HG03097 (cell line): ENCODE data around the gene HDAC9.
A peak's percentile ranks its signal among the peaks of the same experiment; 100 is the strongest.

Experiments
- ATAC-seq: cut with Tn5 transposase; IDR thresholded peaks from one replicate; pipeline ENCODE4 v1.9.1; 2021; ENCODE audit not compliant: unreplicated experiment, low FRiP score

HDAC9 gene

DNA sequence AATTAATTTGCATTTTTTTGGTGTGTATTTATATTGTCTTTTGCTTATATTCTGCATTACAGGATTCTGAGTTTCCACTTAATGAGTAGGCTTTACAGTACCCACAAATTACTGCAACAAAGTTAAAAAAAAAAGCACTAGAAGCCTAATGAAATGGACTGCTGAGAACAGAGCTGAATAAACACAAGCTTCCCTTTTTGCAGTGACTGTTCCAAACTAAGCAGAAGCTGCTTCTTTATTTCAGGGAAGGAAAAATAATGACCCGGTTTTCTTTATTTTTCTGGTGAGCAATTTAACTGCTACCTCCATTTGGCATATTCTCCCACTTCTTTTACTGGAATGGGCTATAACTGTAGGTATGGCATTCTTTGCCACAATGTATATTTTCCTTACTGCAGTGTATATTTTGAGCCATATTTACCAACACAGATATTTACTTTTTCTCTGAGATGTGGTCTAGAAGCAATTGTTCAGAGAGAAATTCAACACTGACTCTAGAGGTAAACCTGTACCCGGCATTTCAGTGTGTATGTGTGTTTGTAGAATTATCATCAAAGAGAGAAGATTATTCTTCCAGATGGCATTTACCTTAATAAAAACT, 56.9 kb downstream of the HDAC9 start:
- no peak for ATAC-seq

DNA sequence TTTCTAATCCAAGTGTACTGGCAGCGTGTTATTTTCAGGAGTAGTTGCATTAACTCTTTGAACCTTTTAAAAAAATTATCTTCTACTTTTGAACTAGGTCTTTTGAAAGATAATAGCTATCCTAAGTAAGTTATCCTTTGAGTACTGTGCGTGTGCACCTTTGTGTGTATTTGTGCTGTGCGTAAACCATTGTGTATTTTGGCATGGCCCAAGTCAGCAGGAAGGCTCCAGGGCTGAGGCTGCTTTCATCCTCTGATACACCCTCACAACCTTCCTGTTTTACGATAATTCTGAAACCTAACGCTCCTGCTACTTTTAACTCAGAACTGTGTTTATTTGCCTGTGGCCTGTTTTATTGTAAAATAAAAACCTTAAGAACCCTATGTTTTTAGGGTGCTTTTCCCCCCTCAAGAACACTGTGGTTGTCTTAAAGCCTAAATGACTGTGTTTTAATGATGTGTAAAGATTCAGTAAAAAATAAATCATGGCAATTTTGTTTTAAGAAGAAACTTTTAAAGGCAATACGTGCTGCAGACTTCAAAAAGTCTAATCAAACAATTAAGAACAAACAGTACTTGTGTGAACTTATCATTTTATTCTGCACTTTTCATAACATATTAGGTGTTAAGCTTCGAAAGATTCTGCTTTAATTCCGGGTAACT, 57.5 kb downstream of the HDAC9 start:
- ATAC-seq: no peak

DNA sequence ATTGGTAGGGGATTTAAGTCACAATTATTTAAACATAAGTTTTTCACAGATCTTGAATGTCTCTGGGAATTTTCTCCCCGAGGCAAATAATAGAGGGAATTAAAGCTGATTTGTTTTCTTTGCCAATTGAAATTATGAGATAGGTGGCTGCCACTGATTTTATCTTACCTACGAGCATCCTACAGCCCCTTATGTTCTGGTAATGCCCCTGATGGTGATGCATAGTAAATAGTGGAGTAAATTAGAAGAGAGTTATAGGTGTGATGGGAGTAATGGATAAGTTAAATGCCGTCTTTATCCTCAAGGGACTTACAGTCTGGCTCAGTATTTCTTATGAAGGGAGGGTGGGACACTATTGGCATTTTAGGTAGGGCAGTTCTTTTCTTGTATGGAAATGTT, 58.1 kb downstream of the HDAC9 start:
- ATAC-seq: no peak

DNA sequence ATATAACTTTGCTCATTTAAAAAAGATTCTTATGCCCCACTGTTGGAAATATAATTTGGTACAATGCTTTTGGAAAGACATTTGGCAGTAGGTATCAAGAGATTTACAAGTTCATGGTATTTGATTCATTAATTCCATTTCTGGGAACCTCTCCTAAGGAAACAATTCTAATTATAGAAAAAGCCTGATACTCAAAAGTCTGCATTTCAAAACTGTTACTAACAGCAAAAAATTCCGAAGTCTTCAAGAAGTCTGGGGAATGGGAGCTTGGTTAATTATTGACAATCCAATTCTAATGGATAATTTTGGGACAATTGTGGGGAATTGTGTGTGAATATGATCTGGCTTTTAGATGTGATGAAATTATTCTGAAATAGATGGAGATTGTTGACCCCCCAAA, 59.6 kb downstream of the HDAC9 start:
- ATAC-seq: no peak

DNA sequence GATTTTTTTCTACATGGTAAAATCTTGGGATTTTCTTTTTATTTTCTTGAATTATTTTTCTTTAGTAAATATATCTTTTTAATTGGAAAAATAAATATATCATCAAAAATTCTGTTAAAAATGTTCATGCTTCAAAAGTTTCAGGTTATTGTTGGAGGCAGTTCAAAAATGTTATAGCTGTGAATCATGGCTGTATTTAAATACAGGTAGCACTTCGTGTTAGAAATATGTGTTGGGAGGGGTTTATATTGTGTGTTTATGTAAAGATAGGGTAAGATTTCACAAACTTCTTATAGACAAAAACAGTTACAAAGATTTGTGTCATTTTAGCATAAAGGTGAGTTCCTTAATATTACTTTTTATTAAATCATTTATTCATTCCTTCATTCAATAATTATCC, 60.4 kb downstream of the HDAC9 start:
- ATAC-seq: no peak

DNA sequence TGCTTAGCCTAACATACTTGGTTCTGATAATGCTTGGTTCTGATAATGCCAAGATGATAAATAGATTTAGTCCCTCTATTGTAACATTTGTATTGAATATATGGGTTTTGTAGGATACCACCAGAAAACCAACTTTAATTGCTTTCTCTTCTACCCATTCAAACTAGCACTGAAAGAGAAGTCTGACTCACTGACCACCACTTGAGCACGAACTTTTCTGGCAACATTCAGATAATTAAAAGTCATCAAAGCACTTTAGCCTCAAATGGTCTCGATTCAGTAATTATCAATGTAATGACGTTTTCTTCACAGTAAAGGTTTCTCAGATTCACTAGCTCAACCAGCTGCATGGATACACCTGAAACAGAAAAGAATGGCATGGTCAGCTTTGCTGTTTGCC, 63.0 kb downstream of the HDAC9 start:
- ATAC-seq: no peak

DNA sequence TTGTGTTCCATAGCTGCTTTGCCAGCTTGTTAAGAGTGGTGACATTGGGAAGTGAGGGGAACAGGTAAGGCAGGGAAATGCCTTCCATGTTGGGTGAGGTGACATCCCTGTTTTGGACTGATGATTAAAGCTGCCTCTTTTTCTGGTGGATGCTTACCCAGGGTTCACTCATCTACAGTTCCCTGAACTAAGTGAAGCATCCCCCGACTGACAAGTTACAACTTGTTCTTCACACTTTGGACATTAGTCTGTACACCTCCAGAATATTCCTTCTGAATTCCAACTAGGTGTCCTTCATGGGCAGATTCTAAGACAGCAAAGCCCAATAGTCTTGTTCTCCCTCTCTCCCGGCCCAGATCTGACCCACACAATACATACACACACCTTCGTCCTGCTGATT, 63.4 kb downstream of the HDAC9 start:
- ATAC-seq: no peak

DNA sequence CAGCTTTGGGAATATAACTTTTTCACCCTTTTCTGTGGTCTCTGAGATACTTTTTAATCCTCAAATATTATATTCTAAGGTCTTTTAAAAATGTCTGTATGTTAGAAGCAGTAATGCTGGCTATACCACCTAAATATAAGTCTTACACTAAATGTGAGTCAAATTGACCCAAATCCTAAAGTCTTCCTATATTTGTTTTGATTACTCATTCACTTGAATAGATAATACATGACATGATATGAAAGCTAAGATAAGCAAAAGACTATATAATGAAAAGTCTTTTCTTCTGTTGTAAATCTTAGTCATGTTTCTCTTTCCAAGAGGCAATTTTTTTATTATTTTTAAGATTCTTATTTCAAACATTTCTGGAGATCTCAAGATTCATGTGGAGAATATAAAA, 64.2 kb downstream of the HDAC9 start:
- no peak for ATAC-seq

DNA sequence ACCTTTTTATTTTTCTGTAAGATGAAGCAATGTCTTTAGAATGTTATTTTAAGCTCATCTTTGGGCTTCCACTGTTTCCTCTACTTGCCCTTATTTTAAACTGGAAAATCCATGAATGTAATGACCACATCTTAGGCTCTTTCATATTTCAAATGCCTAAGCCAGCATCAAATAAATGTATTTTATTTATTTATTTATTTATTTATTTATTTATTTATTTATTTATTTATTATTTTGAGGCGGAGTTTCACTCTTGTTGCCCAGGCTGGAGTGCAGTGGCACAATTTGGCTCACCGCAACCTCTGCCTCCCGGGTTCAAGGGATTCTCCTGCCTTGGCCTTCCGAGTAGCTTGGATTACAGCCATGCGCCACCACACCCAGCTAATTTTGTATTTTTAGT, 69.2 kb downstream of the HDAC9 start:
- ATAC-seq: no peak

DNA sequence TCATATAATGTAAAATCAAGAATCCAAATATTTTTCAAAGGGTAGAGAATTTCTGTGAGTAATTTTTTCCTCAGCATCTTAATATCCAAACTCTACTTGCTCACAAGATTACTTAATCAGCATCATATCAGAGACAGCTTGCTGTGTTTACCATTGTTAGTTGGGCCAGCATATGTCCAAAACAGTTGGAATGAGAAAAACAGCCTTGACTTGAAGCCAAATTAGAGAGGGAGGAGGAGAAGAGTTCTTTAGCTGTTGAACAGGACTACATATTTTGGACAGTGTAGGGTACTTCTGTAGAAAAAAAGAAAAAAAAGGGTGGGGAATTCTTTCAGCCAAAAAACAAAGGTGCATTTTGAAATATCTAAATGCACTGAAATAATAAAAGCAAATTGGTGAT, 69.8 kb downstream of the HDAC9 start:
- ATAC-seq: no peak

DNA sequence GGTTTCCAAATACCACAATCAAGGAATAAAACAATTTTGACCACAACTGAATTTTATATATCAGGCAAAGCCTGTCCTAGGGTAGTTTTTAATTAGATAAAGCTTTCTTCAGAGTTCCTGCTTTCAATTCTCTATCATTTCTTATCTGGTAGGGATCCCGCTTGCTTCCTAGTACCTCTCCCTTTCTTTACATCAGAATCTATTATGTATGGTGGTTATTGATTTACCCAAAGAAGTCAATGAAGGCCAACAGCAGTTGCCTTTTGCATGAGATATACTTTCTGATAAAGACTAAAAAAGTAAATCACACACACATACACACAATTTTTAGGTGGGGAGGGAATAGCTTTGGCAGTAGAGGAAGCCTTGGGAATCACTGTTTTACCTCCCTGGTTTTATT, 70.7 kb downstream of the HDAC9 start:
- ATAC-seq: no peak

DNA sequence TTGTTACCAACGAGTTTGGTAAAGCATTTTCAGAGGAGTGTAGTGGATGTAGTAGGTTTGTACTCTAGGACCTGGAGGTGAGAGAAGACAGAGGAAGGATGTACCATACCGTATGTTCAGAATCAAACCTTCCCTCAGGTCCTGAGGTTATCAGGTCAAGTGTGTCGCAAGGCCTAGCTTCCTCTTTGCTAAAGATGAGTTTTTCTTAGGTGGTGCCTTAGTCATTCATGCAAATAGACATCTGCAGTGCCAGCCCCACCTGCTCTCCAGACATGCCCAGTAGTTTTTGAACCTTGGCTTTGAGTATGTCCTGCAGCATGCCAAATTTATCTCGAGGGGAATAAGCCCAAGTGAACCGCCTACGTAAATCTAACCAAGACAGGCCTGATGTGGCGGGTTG, 71.3 kb downstream of the HDAC9 start:
- peak; percentile 92 for ATAC-seq

DNA sequence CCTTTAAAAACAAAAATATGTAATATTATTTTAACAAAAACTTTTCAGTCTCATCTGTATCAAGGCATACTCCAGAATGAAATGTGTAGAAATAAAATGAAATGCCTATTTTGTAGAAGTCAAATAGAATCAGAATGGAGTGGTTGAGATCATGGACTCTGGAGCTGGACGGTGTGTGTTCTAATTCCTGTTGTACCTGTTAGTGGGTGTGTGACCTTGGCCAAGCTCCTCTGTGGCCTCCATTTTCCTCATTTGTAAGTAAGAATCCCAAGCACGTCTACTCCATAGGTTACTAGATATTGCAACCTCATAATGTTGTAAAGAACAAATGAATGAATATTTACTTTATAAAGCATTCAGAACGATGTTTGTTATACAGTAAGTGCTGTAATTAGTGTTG, 74.9 kb downstream of the HDAC9 start:
- no peak for ATAC-seq

DNA sequence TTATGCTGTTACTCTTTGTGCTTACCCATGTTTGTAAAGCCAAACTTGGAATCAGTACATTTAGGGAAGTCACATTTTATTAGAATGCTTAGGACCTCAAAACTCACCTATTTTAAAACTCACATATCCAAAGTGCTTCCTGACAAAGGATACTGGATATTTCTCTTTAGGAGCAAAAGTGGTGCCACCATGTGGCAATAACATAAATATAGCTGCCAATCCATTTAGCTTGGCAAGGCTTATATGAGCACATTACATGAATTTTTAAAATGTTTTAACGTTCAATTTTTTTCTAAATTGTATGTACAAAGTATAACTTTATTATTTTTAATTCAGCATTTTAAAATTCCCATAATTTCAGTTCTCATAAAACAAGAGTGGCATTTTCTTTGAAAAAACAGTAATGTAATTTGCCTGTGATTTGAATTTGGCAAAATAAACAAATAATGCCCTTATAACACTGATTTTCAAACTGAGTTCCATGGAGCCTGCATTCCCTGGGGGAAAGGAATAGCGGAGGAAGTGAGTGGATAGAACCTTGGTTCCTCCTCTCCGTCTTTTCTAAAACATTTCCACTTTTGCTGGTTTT, 75.4 kb downstream of the HDAC9 start:
- no peak for ATAC-seq

DNA sequence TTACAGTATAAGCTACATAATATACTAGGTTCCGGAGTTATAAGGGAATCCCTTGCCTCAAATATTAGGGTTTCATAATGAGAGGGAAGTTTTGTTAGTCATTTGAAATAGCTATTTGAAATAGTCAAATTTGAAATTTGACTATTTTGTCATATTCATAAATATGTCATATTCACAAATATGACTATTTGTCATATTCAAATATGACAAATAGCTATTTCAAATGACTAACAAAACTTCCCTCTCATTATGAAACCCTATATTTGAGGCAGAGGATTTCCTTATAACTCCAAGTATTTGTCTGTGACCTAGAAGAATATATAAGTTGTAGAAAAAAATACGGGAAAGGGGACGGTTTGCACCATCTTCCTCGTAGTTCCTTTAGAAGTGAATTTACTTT, 76.6 kb downstream of the HDAC9 start:
- ATAC-seq: no peak

DNA sequence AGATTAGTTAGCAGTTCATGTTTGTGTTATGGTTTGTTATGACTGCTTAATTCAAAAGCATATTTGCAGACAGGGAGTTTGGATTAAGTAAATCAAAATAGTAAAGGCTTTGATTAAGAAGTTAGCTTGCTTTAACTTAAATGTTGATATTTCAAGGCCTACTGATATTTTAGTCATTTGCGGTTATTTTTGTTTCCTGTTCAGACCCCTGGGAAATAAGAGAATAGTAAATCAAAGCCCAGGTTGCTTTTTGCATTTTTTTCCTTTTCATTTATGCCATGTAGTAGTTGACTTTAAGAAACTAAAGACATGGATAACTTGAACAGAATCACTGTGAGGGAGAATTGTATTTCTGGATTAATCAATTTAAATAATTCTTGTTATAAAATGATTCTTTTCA, 77.3 kb downstream of the HDAC9 start:
- ATAC-seq: no peak

DNA sequence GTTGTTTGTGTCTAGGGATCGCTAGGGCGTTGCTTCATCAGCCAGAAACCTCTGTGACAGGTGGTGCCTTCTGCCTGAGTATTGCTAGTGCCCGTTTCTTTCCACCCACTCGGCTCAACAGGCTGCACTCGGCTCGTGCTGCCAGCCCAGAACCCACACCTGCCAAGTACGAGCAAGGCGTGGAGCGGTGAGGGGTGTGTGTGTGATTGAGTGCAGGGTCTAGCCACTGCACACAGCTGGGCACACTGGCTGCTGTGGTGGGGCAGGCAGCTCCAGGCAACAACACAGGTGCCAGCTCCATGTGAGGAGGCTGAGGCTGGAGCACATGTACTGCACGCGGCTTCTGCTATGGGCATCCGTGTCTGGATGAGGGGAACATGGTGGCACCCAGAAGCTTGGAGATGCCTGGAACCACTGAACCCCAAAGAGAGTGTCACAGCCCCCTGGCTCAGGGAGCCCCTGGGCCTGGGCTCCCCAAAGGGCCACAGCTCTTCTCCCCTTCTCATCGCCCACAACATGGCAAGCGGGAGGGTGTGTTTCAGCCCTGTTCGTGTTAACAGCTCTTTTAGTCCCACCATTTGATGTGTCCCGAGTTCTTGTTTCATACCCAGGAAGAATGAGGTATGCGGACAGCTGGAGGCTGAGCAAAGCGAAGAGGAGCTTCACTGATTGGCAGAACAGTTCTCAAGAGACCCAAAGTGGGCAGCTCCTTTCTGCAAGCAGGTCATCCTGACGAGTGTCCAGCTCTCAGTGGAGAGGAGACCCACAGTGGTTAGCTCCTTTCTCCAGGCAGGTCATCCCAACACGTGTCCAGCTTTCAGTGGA, 78.1 kb downstream of the HDAC9 start:
- no peak for ATAC-seq

DNA sequence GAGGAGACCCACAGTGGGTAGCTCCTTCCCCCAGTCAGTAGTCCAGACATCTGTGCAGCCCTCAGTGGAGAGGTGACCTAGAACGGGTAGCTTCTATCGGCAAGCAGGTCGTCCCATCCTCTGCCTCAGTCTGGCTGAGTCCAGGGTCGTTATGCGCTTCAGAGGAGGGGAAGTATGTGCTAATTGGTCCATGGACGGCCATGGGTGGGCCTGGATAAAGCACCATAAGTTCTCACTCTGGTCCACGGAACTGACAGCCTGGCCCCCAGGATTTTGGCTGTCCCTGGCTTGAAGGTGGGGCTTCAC, 78.6 kb downstream of the HDAC9 start:
- ATAC-seq: no peak

DNA sequence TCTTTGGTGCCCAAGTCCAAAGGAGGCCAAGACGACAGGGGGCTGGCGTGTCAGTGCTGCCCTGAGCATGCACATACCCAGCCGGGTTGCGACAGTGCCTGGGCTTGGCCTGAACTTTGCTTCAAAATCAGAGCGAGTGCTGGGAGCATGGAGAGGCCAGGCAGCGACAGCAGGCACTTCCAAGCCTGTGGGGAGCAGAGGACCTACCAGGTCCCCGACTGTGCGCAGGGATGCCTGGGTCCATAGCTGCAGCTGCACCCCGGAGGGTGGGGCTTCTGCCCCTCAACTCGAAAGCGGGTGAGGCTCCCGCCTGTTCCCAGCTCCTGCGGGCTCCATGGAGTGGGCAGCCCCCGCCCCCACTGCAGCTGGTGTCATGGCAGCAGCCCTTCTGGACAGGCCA, 79.1 kb downstream of the HDAC9 start:
- ATAC-seq: no peak

DNA sequence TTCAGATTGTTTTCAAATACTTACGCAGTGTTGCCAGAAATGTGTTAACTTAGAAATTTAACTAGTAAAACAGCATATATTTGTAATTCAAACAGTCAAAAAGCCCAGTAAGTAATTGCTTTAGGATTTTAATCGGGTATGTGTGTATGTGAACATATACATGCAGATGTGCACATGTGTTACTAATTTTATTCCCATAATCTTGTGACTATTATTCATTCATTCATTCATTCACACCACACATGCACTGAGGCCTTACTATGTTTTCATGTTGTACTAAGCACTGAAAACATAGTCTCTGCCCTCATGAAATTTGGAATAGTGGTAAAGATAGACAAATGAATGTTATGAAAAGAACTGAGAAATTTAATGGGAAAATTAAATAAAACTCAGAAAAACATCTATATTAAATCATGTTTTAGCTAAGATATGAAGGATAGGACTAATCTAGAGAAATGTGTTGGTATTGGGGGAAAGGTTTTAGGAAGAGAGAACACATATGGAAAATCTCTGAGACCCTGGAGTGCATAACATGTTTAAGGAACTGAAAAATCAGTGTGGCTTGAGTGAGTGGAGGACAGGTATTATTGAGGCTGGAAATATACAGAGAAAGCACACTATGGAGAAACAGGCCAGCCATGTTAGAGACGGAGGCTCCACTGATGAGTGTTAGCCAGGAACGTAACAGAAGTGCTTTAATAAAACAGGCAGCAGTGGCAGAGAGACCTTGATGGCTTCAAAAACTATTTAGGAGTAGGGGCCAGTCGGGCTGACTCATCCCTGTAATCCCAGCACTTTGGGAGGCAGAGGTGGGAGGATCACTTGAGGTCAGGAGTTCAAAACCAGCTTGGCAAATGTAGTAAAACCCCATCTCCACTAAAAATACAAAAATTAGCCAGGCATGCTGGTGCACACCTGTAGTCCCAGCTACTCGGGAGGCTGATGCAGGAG, 80.3 kb downstream of the HDAC9 start:
- ATAC-seq: no peak
